Activated B cell treated with CpG ODN at 0.5 μM for 24 hours (primary cell): Measurements from ENCODE around the gene PCSK5. TPM values are rescaled to one million over a fixed set of nuclear protein-coding genes. Genes with fewer than 3 reads are reported as not detected.
A peak's percentile ranks its signal among the peaks of the same experiment; 100 is the strongest.

Experiments used
- ATAC-seq: fragments of 200-7000 bp; cut with Tn5 transposase; one replicate; pipeline ENCODE4 v1.10.0; 2021; ENCODE audit warnings: low read depth, mild to moderate bottlenecking, moderate library complexity
- CTCF ChIA-PET: fragments of 350-600 bp; sonication (Branson Sonifier 250); formaldehyde crosslinking; loops from one replicate; lab custom pipeline; 2021; ENCODE audit warnings: antibody characterized with exemption; lab: Charles Lee
- POLR2A ChIA-PET: fragments of 350-600 bp; sonication (Branson Sonifier 250); formaldehyde crosslinking; loops from one replicate; lab custom pipeline; 2021; ENCODE audit warnings: antibody characterized with exemption; lab: Charles Lee
- DNase-seq: peaks from one replicate; pipeline ENCODE4 v3.0.0; 2022
- H3K27ac Mint-ChIP-seq: one replicate; pipeline ENCODE4 v1.8.0; 2020; ENCODE audit warnings: mixed read lengths
- H3K27me3 Mint-ChIP-seq: one replicate; pipeline ENCODE4 v1.8.0; 2021; ENCODE audit warnings: mixed read lengths
- H3K36me3 Mint-ChIP-seq: one replicate; pipeline ENCODE4 v1.8.0; 2021; ENCODE audit warnings: low read depth, mixed read lengths
- H3K4me1 Mint-ChIP-seq: one replicate; pipeline ENCODE4 v1.8.0; 2021; ENCODE audit warnings: mixed read lengths
- H3K4me3 Mint-ChIP-seq: one replicate; pipeline ENCODE4 v1.8.0; 2020; ENCODE audit warnings: mild to moderate bottlenecking, mixed read lengths
- H3K9me3 Mint-ChIP-seq: one replicate; pipeline ENCODE4 v1.8.0; 2020; ENCODE audit warnings: mixed read lengths
- intact Hi-C: fragments of 100-400 bp; cut with micrococcal nuclease; formaldehyde crosslinking; loops from one replicate; pipeline ENCODE4 v1.15.1; 2024
- total RNA-seq: library from RNA; stranded (reverse); gene quantifications from 2 replicates; pipeline ENCODE4 v1.2.3, GENCODE V29; 2022
- TF ChIP-seq, protein P1 (sequence below): fragments of 200-600 bp; IDR thresholded peaks from one replicate; pipeline ENCODE4 v1.8.0; 2022; ENCODE audit warnings: antibody characterized with exemption, mild to moderate bottlenecking

PCSK5 gene
- total RNA-seq, 1 donor from 2014 or later = not detected

DNA sequence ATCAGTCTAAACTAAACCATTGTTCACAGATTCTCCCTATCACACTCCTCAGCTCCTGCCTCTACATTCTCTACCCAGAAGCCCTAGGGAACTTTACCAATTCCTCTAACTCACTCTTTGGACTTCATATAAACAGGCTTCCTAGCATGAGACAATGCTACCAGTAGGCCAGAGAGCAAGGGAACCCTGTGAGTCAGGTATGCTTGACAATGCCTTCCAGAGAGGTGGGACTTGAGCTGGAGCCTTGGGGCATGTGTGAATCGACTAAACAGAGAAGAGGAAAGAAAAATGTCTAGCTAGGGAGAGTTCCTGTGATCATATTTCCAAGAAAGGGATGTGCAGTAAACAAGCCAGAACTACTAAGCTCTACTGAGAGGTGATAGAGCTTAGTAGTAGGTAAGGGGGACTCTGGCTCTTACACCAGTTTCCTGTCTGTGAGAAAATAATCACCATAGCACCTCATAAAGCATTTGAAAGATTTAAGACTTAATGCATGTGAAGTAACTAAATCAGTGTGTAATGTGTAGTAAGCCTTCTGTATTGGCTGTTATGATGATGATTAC, 510.1 kb downstream of the PCSK5 start:
- no peak for ATAC-seq
- H3K27ac Mint-ChIP-seq = no peak overlapping the region
- intact Hi-C loops = no loop called here

DNA sequence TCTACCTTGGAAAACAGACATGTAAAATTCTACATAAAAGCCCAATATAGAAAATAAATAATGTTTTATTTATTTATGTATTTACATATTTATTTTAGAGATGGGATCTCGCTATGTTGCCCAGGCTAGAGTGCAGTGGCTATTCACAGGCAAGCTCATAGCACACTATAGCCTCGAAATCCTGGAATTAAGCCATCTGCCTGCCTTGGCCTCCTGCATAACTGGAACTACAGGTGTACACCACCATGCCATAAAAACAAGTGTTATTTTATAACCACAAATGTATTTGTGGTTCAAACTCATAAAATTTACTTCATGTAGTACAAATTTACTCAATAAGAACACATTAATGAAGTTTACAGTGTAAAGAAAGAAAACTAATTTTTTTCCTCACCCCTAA, 510.7 kb downstream of the PCSK5 start:
- ChIA-PET CTCF (no interaction called here), POLR2A (no interaction called here)
- no peak for ATAC-seq
- TF ChIP-seq, protein P1, sequence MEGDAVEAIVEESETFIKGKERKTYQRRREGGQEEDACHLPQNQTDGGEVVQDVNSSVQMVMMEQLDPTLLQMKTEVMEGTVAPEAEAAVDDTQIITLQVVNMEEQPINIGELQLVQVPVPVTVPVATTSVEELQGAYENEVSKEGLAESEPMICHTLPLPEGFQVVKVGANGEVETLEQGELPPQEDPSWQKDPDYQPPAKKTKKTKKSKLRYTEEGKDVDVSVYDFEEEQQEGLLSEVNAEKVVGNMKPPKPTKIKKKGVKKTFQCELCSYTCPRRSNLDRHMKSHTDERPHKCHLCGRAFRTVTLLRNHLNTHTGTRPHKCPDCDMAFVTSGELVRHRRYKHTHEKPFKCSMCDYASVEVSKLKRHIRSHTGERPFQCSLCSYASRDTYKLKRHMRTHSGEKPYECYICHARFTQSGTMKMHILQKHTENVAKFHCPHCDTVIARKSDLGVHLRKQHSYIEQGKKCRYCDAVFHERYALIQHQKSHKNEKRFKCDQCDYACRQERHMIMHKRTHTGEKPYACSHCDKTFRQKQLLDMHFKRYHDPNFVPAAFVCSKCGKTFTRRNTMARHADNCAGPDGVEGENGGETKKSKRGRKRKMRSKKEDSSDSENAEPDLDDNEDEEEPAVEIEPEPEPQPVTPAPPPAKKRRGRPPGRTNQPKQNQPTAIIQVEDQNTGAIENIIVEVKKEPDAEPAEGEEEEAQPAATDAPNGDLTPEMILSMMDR = no peak
- Mint-ChIP-seq H3K36me3 (no peaks in the 10 kb centered on the region), H3K9me3 (no peaks in the 10 kb centered on the region), H3K27ac (no peak overlapping the region), H3K4me3 (no peak overlapping the region), H3K4me1 (peaks cover 9% of the 10 kb centered on the region), H3K27me3 (no peaks in the 10 kb centered on the region)
- intact Hi-C loops = no loop called here
- no peak for DNase-seq

More for the DNA sequence above, 510.1 kb downstream of the PCSK5 start:
- DNase-seq = no peak
- H3K4me1 Mint-ChIP-seq = peaks cover 9% of the 10 kb centered on the region
- TF ChIP-seq, protein P1 = no peak
- POLR2A ChIA-PET = no interaction called here
- H3K4me3 Mint-ChIP-seq = no peak overlapping the region
- CTCF ChIA-PET = no interaction called here
- no peaks in the 10 kb centered on the region for H3K27me3 Mint-ChIP-seq
- no peaks in the 10 kb centered on the region for H3K36me3 Mint-ChIP-seq
- H3K9me3 Mint-ChIP-seq = no peaks in the 10 kb centered on the region

DNA sequence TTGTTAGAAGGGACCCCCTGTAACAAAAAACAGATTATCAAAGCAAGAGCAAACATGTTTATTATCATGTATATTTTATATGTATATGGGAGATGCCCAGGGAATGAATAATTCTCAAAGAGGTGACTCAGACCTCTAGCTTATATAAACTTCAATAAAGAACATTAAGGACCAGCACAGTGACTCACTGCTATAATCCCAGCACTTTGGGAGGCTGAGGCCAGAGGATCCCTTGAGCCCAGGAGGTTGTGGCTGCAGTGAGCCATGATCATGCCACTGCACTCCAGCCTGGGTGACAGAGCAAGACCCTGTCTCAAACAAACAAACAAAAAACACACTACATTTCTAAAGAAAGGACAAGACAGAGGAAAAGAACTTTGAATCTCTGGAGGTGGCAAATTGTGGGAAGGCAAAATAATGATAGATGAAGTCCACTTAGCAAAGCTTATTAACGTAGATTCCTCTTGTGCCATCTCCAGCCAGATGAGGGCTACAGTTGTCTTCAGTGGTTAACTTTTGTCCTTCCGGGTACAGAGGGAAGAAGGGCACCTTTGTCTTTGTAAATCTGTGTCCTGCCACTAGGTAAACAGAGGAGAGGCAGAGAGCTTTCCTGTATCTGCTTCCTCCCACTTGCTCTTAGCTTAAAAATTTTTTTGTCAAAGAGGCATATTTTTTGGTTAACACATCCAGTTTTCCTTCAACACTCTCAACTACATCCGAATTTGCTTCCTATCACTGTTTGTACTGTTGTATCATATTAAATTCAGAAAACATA, 511.3 kb downstream of the PCSK5 start:
- intact Hi-C loops = loop anchor here (2.0 kb wide), 1 partner anchor 57 kb away; the partner anchor contains the start of gene GCNT1
- Mint-ChIP-seq H3K9me3 (no peaks in the 10 kb centered on the region), H3K4me1 (peaks cover 9% of the 10 kb centered on the region), H3K27ac (no peak overlapping the region), H3K4me3 (no peak overlapping the region), H3K27me3 (no peaks in the 10 kb centered on the region), H3K36me3 (no peaks in the 10 kb centered on the region)
- ATAC-seq (no peak), DNase-seq (no peak)
- TF ChIP-seq, protein P1 = no peak
- POLR2A ChIA-PET = no interaction called here
- CTCF ChIA-PET = interaction anchor here (0.9 kb wide), 1 partner anchor 302 kb away, joined by 3 read pairs; no protein-coding TSS in a partner anchor

DNA sequence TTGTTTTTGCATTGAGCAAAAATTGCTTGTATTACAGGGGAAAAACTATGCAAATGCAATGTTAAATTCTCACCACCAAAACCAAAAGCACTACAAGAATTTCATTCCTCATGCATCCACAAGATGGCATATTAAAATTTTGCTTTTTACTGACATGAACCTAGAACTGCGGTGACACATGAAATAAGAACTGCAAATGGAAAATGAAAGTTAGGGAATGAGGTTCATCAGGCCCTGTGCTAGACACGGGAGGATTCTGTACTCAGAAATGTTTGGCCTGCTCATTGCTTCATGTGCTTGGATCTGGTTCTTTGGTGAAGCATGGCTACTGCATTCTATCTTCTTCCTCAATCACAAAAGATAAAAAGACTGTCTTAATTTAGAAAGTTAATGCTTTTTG, 512.9 kb downstream of the PCSK5 start:
- POLR2A ChIA-PET = no interaction called here
- DNase-seq = no peak
- H3K4me3 Mint-ChIP-seq = peak overlapping the region; percentile 8

More for the DNA sequence above, 512.9 kb downstream of the PCSK5 start:
- Mint-ChIP-seq H3K27ac (peak overlapping the region; percentile 19), H3K36me3 (no peaks in the 10 kb centered on the region), H3K9me3 (no peaks in the 10 kb centered on the region), H3K4me1 (peaks cover 13% of the 10 kb centered on the region), H3K27me3 (no peaks in the 10 kb centered on the region)
- intact Hi-C loops = loop anchor here (1.0 to 2.0 kb wide), 3 partner anchors 55 to 301 kb away; partner anchors contain the start of gene GCNT1
- TF ChIP-seq, protein P1 = peak; percentile 20
- CTCF ChIA-PET = interaction anchor here (0.8 kb wide), 1 partner anchor 9 kb away, joined by 3 read pairs; the partner anchor contains the start of gene RFK
- ATAC-seq = peak; percentile 70
